ENCODE data around the gene LALBA. TPM values are rescaled to one million over a fixed set of nuclear protein-coding genes. Genes with fewer than 3 reads are reported as not detected.

The LALBA gene
- total RNA-seq, 2 donors from 2014 or later = not detected

DNA sequence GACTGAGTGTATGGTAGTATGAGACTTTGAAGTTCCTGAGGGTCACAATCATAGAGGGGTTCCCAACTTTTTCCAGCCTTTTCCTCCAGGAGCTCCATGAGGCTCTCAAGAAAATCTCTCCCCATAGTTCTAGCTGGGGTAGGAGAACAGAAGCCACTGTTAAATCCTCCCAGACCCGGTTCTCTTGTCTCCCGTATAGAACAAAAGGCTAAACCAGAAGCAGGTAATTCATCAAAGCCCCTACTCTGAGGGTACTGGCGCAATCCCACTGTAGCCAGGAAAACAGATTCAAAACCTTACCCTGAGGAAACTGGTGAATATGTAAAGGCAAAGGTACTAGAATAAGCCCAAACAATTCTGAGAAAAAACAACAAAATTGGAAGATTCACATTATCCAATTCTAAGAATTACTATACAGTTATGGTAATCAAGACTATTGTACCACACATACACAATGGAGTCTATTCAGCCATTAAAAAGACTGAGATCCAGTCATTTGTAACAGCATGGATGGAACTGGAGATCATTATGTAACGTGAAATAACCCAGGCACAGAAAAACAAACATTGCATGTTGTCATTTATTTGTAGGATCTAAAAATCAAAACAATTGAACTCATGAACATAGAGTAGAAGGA is 23.9 kb downstream of the LALBA start:
- Histone ChIP-seq H3K27me3 (no peaks in the 10 kb centered on the region), H3K4me1 (no peaks in the 10 kb centered on the region), H3K36me3 (no peaks in the 10 kb centered on the region), H3K4me3 (no peak overlapping the region), H3K27ac (no peak overlapping the region), H3K9me3 (peaks cover 0 to 3% of the 10 kb centered on the region in 2 donors)
- TF ChIP-seq, protein P1, sequence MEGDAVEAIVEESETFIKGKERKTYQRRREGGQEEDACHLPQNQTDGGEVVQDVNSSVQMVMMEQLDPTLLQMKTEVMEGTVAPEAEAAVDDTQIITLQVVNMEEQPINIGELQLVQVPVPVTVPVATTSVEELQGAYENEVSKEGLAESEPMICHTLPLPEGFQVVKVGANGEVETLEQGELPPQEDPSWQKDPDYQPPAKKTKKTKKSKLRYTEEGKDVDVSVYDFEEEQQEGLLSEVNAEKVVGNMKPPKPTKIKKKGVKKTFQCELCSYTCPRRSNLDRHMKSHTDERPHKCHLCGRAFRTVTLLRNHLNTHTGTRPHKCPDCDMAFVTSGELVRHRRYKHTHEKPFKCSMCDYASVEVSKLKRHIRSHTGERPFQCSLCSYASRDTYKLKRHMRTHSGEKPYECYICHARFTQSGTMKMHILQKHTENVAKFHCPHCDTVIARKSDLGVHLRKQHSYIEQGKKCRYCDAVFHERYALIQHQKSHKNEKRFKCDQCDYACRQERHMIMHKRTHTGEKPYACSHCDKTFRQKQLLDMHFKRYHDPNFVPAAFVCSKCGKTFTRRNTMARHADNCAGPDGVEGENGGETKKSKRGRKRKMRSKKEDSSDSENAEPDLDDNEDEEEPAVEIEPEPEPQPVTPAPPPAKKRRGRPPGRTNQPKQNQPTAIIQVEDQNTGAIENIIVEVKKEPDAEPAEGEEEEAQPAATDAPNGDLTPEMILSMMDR (IDR thresholded peaks at IDR 0.05) = no peak
- no peak for DNase-seq (ENCODE audit: low spot score)

DNA sequence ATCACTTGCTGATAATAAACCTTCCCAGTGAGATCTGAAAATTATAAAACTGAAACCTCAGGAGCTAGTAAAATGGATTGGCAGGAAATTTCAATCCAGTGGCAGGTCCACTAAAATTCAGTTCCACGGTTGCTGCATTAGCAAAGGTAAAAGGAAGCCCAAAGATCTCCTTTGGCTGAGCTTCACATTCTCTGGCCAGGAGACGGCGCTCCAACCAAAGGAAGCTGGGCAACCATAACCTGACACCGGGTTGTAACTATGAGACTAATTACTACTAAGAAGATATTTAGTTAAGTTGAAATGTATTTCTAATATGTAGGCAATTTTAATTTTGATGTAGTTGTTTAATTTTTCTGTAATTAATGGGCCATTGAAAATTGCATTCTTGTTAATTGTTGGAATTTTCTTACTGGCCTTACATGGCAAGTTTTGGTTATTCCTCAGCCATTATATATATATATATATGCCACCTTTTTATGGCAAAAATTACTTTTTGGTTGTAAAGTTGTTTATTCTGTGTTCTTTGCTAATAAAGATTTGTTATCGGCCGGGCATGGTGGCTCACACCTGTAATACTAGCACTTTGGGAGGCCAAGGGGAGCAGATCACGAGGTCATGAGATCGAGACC is 27.4 kb downstream of the LALBA start:
- DNase-seq (ENCODE audit: low spot score) = no peak
- Histone ChIP-seq H3K27me3 (no peaks in the 10 kb centered on the region), H3K4me1 (no peaks in the 10 kb centered on the region), H3K27ac (no peak overlapping the region), H3K36me3 (no peaks in the 10 kb centered on the region), H3K4me3 (no peak overlapping the region), H3K9me3 (no peaks in the 10 kb centered on the region)
- TF ChIP-seq, protein P1 (IDR thresholded peaks at IDR 0.05) = peak in 1 of 2 donors; percentile 53

DNA sequence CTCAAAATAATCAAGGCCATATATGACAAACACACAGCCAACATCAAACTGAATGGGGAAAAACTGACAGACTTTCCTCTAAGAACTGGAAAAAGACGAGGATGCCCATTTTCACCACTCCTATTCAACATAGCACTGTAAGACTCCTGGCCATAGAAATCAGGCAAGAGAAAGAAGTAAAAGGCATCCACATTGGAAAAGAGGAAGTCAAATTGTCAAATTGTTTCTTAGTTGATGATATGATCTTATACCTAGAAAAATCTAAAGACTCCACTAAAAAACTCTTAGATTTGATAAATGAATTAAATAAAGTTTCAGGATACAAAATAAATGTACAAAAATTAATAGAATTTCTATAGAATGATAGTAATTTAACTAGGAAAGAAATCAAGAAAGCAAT is 33.2 kb downstream of the LALBA start:
- no peaks in the 10 kb centered on the region for H3K36me3 ChIP-seq
- no peak overlapping the region for H3K27ac ChIP-seq
- DNase-seq (ENCODE audit: low spot score) = no peak
- H3K9me3 ChIP-seq = peaks cover 0 to 7% of the 10 kb centered on the region in 2 donors
- TF ChIP-seq, protein P1 (IDR thresholded peaks at IDR 0.05) = no peak
- no peak overlapping the region for H3K4me3 ChIP-seq
- H3K27me3 ChIP-seq = no peaks in the 10 kb centered on the region
- no peaks in the 10 kb centered on the region for H3K4me1 ChIP-seq

DNA sequence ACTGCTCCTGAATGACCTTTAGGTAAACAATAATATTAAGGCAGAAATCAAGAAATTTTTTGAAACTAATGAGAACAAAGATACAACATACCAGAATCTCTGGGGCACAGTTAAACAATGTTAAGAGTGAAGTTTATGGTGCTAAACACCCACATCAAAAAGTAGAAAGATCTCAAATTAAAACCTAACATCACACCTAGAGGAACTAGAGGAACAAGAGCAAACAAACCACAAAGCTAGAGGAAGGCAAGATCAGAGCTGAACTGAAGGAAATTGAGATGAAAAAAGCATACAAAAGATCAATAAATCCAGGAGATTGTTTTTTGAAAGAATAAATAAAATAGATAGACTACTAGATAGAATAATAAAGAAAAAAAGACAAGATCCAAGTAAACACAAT is 37.2 kb downstream of the LALBA start:
- TF ChIP-seq, protein P1 (IDR thresholded peaks at IDR 0.05) = no peak
- Histone ChIP-seq H3K4me1 (no peaks in the 10 kb centered on the region), H3K36me3 (no peaks in the 10 kb centered on the region), H3K27ac (no peak overlapping the region), H3K4me3 (no peak overlapping the region), H3K27me3 (no peaks in the 10 kb centered on the region), H3K9me3 (peaks cover 0 to 7% of the 10 kb centered on the region in 2 donors)
- no peak for DNase-seq (ENCODE audit: low spot score)

DNA sequence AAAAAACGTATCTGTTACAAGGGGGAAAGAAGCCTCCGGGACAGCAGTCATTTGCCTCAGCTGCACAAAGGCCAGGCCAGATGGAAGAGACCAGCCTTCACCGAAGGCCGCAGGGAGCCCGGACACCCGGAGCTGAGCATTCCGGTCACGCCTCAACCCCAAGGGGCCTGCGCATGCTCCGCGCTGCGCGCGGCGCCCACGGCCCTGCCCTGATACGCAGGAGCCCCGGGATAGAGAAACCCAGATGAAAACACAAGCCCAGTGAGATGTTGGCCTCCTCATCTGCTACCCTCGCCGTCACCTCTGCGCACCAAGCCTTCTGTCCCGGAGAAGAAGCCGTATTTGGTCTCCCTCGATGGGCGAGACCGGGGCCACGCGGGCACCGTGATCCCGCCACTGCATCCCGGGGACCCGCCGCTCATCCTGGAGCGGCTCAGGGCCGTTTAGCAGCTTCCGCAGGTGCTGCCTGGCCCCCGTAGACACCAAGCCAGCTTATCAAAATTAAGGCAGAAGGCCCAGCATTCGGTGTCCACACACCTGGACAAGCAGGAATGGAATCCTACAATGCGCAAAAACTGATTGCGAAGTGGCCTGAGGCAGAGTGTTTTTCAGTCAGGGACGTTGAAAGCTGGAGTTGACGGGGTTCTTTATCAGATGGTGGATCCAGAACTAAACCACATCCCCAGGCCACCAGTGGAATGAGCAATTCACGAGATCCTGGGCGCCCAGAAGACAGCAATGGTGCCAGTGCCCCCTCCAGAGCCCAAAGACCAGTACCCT is 41.8 kb downstream of the LALBA start:
- Histone ChIP-seq H3K9me3 (no peaks in the 10 kb centered on the region), H3K27me3 (no peaks in the 10 kb centered on the region), H3K4me1 (no peaks in the 10 kb centered on the region), H3K27ac (no peak overlapping the region), H3K36me3 (no peaks in the 10 kb centered on the region), H3K4me3 (no peak overlapping the region)
- TF ChIP-seq, protein P1 (IDR thresholded peaks at IDR 0.05) = no peak
- no peak for DNase-seq (ENCODE audit: low spot score)

All from right atrium auricular region (tissue), 2 donors.